KOPT-K1 (cell line): Measurements from ENCODE around the gene TGFA.

Source experiments
- H3K27ac ChIP-seq: fragments of 200-600 bp; sonication (generic); 2 replicates; pipeline ENCODE4 v1.5.1; 2016; ENCODE audit warnings: antibody characterized with exemption, mild to moderate bottlenecking, low read depth, low read length; ENCODE audit not compliant: poor library complexity, severe bottlenecking
- H3K36me3 ChIP-seq: fragments of 200-600 bp; sonication (generic); 2 replicates; pipeline ENCODE4 v1.5.1; 2017; ENCODE audit warnings: antibody characterized with exemption, mild to moderate bottlenecking, low read length, moderate library complexity; ENCODE audit not compliant: insufficient read depth
- H3K9me3 ChIP-seq: fragments of 200-600 bp; sonication (generic); 2 replicates; pipeline ENCODE4 v1.5.1; 2017; ENCODE audit warnings: antibody characterized with exemption, low read length, mild to moderate bottlenecking; ENCODE audit not compliant: insufficient read depth, poor library complexity, severe bottlenecking

TGFA gene

DNA sequence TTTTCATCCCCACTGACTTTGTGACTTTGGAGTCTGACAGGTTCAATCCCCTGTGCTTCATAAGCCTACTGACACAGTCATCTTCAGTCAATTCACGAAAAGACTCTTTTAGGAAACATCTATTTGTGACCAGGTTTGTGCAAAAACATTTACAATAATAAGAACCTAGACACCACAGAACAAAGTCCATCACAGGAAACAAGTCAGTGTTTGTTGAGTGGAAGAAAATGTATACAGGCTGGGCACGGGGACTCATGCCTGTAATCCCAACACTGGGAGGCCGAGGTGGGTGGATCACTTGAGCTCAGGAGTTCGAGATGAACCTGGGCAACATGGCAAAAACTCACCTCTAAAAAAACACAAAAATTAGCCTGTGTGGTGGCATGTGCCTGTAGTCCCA is 49.7 kb downstream of the TGFA start:
- Histone ChIP-seq H3K27ac (no peak overlapping the region), H3K9me3 (no peaks in the 10 kb centered on the region), H3K36me3 (no peaks in the 10 kb centered on the region)

DNA sequence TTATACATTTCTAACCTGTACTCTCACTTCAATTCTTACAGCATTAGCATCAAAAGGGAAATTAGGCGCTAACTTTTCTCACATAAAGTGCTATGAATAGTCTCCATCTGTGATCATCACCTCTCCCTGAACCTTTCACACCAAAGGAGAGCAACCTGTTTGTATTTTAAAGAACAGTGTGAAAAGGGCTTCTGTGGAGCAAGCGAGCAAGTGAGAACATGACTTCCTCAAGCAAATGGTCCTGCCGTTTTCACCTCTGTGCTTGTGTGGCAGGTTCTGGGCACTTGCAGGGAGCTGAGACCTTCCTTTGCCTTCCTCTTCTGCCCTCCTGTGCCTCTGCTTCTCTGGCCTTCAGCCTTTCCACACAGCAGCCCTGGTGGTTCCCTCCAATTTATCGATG is 51.9 kb downstream of the TGFA start:
- H3K27ac ChIP-seq, result no peak overlapping the region
- H3K36me3 ChIP-seq, result no peaks in the 10 kb centered on the region
- no peaks in the 10 kb centered on the region for H3K9me3 ChIP-seq

DNA sequence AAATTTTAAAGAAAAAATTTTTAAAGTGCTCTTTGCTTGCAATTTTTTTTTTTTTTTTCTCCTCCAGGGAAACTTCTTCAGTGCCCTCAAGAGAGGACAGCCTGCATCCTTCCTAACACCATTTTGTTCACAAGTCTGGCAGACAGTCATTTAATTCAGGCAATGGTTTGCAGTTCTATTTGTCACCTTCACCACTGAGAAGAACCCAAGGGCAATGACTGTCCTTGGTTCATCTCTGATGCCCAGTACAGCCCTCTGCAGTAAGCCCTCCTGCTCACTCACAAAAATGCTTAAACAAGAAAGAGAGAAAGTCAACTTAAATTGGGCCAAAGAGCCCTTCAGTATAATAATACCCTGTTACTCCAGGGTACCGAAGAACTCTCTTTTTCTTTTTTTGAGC is 52.4 kb downstream of the TGFA start:
- Histone ChIP-seq H3K27ac (no peak overlapping the region), H3K36me3 (no peaks in the 10 kb centered on the region), H3K9me3 (no peaks in the 10 kb centered on the region)

DNA sequence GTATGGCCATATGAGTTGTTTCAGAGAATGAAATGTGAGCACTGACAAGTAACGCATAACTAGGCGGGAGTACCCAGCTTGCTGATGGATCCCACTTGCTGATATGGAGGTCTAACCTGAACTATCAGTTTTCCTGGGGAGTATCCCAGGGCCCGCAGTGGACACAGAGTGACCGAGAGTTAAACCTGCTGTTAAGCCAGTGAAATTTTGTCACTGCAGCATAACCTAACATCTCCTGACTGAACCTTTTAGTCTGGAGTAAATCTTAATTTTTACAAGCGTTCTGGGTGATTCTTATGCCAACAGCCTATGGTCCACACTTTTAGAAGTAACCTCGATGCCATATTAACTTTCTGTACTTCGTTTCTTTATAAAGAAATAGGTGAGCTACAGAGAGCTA is 54.4 kb downstream of the TGFA start:
- no peaks in the 10 kb centered on the region for H3K9me3 ChIP-seq
- no peak overlapping the region for H3K27ac ChIP-seq
- no peaks in the 10 kb centered on the region for H3K36me3 ChIP-seq

DNA sequence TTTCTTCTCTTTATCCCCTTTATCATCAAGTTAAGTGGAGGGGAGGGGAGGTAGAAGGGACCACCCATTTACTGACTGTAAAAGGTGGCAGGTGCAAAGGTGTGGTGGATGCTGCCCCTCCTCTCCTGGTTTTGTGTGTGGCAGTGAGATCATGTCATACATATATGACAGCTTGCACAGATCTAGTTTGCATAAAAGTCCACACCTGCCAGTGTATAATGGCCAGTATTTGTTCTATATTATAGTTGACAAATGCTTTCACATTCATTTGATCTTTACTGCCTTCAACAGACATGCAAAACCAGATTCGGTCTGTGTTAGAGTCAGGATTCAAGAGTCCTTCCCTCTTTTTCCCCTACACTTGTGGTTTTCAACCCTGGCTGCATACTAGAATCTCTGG is 55.1 kb downstream of the TGFA start:
- Histone ChIP-seq H3K27ac (no peak overlapping the region), H3K9me3 (no peaks in the 10 kb centered on the region), H3K36me3 (no peaks in the 10 kb centered on the region)

DNA sequence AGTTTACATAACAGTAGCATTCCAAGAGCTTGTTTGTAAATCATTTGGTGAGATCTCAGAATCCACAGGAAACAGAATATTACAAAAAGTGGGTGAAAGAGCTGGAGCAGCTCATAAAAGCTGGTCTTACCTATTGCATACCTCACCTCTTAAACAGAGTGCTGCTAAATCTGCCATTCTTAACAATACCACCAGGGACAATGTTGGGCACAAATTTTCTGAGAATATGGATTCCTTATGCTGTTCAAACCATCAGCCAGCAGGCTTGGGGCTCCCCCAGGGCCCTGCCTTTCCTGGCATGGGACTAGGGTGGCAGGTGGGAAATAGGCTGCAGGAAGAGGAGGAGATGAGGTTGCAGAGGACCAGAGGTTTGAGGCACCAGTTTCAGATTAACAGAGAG is 55.6 kb downstream of the TGFA start:
- Histone ChIP-seq H3K27ac (no peak overlapping the region), H3K9me3 (no peaks in the 10 kb centered on the region), H3K36me3 (no peaks in the 10 kb centered on the region)

DNA sequence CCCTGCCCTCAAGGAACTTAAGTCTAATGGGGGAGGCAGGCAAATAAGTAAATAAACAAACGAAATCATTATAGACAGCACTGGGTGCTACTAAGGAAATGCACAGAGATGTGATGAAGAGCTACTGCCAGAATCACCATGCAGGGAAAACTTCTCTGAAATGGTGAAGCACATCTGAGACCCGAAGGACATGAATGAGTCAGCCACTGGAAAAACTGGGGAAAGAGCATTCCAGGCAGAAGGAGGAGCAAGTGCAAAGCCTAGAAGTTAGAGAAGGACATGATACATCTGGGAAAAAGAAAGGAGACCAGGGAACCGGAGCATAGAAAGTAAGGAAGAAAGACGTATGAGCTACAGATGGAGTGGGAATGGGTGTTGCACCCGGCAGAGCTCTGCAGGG is 56.8 kb downstream of the TGFA start:
- Histone ChIP-seq H3K36me3 (no peaks in the 10 kb centered on the region), H3K27ac (no peak overlapping the region), H3K9me3 (no peaks in the 10 kb centered on the region)

DNA sequence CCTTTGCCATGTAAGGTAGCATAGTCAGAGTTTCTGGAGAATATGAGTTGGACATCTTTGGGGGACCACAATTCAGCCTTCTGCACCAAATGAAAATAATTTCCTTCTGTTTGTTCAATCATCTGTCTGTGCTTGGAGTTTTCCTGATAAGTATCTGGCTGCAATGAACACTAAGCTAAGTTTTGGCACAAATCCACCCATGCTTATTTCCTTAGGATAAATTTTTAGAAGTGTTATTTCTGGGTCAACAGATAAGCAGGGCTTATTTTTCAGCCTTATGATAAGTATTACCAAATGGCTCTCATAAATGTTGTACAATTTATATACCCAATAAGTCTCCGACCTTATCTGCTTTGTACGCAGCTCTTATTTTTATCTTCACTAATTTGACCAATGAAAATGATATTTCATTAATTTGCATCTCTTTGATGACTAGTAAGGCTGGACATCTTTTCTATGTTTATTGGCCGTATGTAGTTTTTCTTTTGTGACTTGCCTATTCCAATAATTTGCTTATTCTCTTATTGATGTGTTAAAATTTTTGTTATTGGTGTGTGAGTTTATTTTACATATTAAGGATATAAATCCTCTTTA is 59.2 kb downstream of the TGFA start:
- Histone ChIP-seq H3K36me3 (no peaks in the 10 kb centered on the region), H3K9me3 (no peaks in the 10 kb centered on the region), H3K27ac (no peak overlapping the region)

DNA sequence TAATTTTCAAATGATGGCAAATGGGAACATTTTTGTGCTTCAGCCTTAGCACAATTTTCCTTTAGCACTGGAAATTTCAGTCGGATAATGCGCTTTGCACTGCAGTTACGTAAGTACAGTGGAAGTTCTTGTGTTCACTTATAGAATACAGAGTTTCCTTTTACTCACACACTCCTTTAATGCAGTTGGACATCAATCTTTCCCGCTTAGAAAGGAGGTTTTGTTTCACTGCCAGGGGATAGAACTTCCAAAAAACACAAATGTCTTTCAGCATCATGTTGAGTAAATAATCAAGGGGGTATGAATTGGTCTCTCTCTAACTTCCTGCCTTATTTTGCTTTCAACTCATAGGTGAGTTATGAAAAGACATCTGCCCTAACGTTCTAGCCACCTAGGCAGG is 63.2 kb downstream of the TGFA start:
- Histone ChIP-seq H3K27ac (no peak overlapping the region), H3K36me3 (no peaks in the 10 kb centered on the region), H3K9me3 (no peaks in the 10 kb centered on the region)

DNA sequence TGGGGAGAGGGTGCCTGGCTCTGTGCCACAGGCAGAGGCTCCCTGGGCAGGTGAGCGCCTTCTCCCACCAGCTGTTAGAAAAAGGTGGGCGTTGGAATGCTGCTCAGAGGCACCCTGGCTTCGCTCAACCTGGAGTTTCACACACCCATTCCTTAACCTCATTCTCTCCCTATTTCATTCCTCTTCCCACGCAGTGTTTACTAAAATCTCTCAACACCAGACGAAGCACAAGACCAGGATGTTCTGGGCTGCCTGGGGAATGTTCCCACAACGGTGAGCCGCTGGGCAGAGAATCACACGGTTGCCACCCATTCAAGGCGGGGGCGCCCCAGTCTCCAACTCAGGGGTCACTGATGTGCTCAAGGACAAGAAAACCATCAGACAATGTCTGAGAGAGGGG is 64.5 kb downstream of the TGFA start:
- Histone ChIP-seq H3K36me3 (no peaks in the 10 kb centered on the region), H3K9me3 (no peaks in the 10 kb centered on the region)

DNA sequence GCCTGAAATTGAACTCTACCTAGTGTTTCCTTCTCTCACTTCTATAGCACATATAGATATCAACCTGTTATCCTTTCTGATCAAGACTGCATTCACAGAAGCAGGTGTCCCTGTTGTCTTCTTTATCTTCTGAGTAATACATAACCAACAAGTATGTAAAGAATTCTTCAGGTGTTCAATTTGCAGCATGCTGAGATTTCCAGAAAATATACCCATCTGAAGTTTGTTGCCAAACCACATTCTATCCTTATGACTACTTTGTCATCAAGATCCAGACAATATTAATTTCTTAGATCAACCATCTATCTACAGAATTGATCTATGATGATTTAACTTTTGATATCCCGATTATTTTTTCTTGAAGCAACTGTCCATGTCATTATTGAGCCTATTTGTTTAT is 69.5 kb downstream of the TGFA start:
- Histone ChIP-seq H3K27ac (no peak overlapping the region), H3K9me3 (peaks cover 5% of the 10 kb centered on the region), H3K36me3 (no peaks in the 10 kb centered on the region)

More for the DNA sequence above, 64.5 kb downstream of the TGFA start:
- H3K27ac ChIP-seq, result no peak overlapping the region

DNA sequence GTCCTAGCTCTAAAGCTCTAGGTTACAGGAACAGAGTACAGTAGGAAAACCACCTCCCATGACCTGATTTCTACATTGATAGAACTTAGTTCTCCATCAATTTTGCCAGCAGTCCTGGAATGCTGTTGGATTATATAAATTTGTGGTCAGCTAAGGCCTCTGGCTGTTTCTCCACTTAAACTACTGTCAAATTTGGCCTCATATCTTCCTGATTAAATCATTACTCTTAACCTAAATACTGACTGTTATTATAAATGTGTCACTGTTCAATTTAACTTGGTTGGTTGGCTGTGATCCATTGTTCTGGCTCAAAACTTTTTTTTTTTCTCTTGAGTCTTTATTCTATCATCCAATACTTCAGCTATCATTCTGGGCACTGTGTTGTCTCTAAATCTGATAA is 71.2 kb downstream of the TGFA start:
- no peaks in the 10 kb centered on the region for H3K36me3 ChIP-seq
- peaks cover 5% of the 10 kb centered on the region for H3K9me3 ChIP-seq

DNA sequence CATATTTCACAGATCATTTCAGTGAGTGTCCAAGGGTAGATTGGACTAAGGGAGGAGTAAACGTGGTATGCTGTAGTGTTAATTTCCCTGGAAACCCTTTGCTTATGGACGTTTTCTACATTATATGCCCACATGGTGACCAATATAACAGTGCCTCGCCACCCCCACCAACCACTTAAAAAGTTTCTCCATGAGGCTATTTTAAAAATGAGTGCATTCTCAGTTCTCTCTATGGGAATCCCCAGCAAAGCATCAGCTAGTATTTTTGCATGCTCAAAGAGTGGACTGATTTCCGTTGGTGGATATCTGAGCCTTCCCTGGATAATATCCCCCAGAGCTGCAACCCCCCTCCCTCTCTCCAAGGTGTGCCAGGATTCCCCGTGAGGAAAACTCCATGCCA is 73.2 kb downstream of the TGFA start:
- no peaks in the 10 kb centered on the region for H3K36me3 ChIP-seq
- peaks cover 5% of the 10 kb centered on the region for H3K9me3 ChIP-seq
- H3K27ac ChIP-seq, result no peak overlapping the region

More for the DNA sequence above, 71.2 kb downstream of the TGFA start:
- no peak overlapping the region for H3K27ac ChIP-seq

DNA sequence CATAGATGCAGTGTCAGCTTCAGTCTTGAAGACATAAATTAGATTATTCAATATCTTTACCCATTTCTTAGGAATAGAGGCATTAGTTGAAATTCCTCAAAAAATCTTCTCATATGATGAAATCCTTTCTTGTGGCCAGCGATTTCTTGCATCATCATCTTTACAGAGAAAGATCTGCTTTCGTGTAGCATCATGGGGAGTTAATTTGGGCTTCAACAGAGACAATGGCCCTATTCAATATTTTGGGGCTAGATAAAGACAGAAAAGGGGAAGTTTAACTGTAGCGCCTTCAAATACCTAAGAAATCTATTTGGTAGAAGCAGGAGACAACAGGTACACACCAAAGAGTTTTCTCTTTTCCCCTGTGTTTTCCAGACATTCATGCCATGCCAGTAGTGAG is 73.8 kb downstream of the TGFA start:
- peaks cover 5% of the 10 kb centered on the region for H3K9me3 ChIP-seq
- H3K27ac ChIP-seq, result no peak overlapping the region
- H3K36me3 ChIP-seq, result no peaks in the 10 kb centered on the region

DNA sequence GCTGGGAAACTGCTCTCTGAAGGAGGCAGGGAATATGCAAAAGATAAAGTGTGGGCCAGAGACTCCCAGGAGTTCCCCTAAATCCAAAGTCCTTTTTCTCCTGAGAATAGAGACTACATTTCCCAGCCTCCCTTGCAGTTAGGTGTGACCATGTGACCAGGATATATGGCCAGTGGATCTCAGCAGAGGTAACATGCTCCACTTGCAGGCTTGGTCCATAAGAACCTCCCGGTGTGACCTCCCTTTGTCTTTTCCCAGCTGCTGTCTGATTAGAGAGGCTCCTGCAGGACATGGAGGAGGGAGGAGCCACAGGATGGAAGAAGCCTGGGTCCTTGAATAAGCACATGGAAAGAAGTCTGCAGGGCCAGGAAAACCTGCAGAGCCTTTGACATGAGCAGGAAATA is 76.2 kb downstream of the TGFA start:
- H3K36me3 ChIP-seq, result no peaks in the 10 kb centered on the region
- no peak overlapping the region for H3K27ac ChIP-seq
- H3K9me3 ChIP-seq, result peaks cover 5% of the 10 kb centered on the region

DNA sequence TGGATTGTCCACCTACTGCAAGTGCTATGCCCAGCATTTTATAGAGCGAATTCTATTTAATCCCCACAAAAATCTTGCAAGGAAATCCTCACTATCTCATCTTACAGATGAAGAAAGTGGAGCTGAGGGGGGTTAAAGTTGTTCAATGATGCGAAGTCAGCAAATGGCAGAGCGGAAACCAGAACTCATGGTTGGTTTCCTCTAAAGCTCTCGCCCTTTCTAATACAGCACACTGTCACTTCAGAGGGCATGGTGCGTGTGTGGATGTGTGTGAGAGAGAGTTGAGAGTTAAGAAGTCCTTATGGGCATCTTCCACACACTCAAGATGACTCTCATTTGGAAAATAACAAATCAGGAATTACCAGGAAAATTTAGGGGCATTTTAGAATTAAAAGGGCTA is 78.4 kb downstream of the TGFA start:
- H3K27ac ChIP-seq, result no peak overlapping the region
- H3K9me3 ChIP-seq, result no peaks in the 10 kb centered on the region
- H3K36me3 ChIP-seq, result no peaks in the 10 kb centered on the region
